ENCODE measurements around the gene TICRR. TPM values are rescaled to one million over a fixed set of nuclear protein-coding genes. Genes with fewer than 3 reads are reported as not detected.

Gene TICRR
- total and polyA plus RNA-seq, 2 experiments from 2014 or later = 0.91 to 2.3 TPM

GRCh38 chr15:89649013-89649625 is 73.8 kb downstream of the TICRR start:
- 97% methylated on average over 29 of the region's 37 CpGs for WGBS (ENCODE audit: low lambda C conversion rate, missing lambda C conversion rate)
- Histone ChIP-seq H3K4me2 (no peak overlapping the region), H3K27ac (no peak overlapping the region), H3K9me3 (ENCODE audit: low read depth) (no peaks in the 10 kb centered on the region), H3K27me3 (no peaks in the 10 kb centered on the region), H3K4me3 (no peak overlapping the region), H3K79me2 (peaks cover 3% of the 10 kb centered on the region), H3K36me3 (replicated peaks; ENCODE audit: insufficient read depth, low read depth) (no peaks in the 10 kb centered on the region), H2AFZ (no peak overlapping the region), H4K20me1 (ENCODE audit: insufficient read depth, poor library complexity, severe bottlenecking) (no peaks in the 10 kb centered on the region), H3K4me1 (ENCODE audit: insufficient read depth) (no peaks in the 10 kb centered on the region), H3K9me2 (replicated peaks; ENCODE audit: insufficient read depth) (no peaks in the 10 kb centered on the region)
- DNase-seq (ENCODE audit: low spot score) = no peak
- TF ChIP-seq EZH2 (IDR thresholded peaks at IDR 0.05; ENCODE audit: borderline replicate concordance) (no peak), EZH2phosphoT487 (IDR thresholded peaks at IDR 0.05; ENCODE audit: low read depth, severe bottlenecking, unreplicated experiment) (no peak), CTCF (IDR thresholded peaks at IDR 0.05; ENCODE audit: poor library complexity) (no peak)

GRCh38 chr15:89649716-89650115 is 74.4 kb downstream of the TICRR start:
- Histone ChIP-seq H3K4me3 (no peak overlapping the region), H3K9me3 (ENCODE audit: low read depth) (no peaks in the 10 kb centered on the region), H3K27me3 (no peaks in the 10 kb centered on the region), H3K79me2 (peaks cover 3% of the 10 kb centered on the region), H3K4me1 (ENCODE audit: insufficient read depth) (no peaks in the 10 kb centered on the region), H4K20me1 (ENCODE audit: insufficient read depth, poor library complexity, severe bottlenecking) (no peaks in the 10 kb centered on the region), H2AFZ (no peak overlapping the region), H3K36me3 (replicated peaks; ENCODE audit: insufficient read depth, low read depth) (no peaks in the 10 kb centered on the region), H3K27ac (no peak overlapping the region), H3K4me2 (no peak overlapping the region), H3K9me2 (replicated peaks; ENCODE audit: insufficient read depth) (no peaks in the 10 kb centered on the region)
- DNase-seq (ENCODE audit: low spot score) = no peak
- WGBS (ENCODE audit: low lambda C conversion rate, missing lambda C conversion rate) = 94% methylated on average over 15 of the region's 15 CpGs
- TF ChIP-seq EZH2phosphoT487 (IDR thresholded peaks at IDR 0.05; ENCODE audit: low read depth, severe bottlenecking, unreplicated experiment) (no peak), EZH2 (IDR thresholded peaks at IDR 0.05; ENCODE audit: borderline replicate concordance) (no peak), CTCF (IDR thresholded peaks at IDR 0.05; ENCODE audit: poor library complexity) (no peak)

- no peaks in the 10 kb centered on the region for H3K36me3 ChIP-seq (replicated peaks; ENCODE audit: insufficient read depth, low read depth)
- H3K4me2 ChIP-seq = no peak overlapping the region
- H3K4me3 ChIP-seq = no peak overlapping the region
- no peaks in the 10 kb centered on the region for H4K20me1 ChIP-seq (ENCODE audit: insufficient read depth, poor library complexity, severe bottlenecking)
- H3K4me1 ChIP-seq (ENCODE audit: insufficient read depth) = no peaks in the 10 kb centered on the region
- peaks cover 3% of the 10 kb centered on the region for H3K79me2 ChIP-seq
- DNase-seq (ENCODE audit: low spot score) = no peak
- H3K9me3 ChIP-seq (ENCODE audit: low read depth) = no peaks in the 10 kb centered on the region
- no peak for TF ChIP-seq EZH2 (IDR thresholded peaks at IDR 0.05; ENCODE audit: borderline replicate concordance)
- no peak for TF ChIP-seq EZH2phosphoT487 (IDR thresholded peaks at IDR 0.05; ENCODE audit: low read depth, severe bottlenecking, unreplicated experiment)
- TF ChIP-seq CTCF (IDR thresholded peaks at IDR 0.05; ENCODE audit: poor library complexity) = no peak
- no peaks in the 10 kb centered on the region for H3K9me2 ChIP-seq (replicated peaks; ENCODE audit: insufficient read depth)
- H3K27ac ChIP-seq = no peak overlapping the region
- no peaks in the 10 kb centered on the region for H3K27me3 ChIP-seq
- WGBS (ENCODE audit: low lambda C conversion rate, missing lambda C conversion rate) = 69% methylated on average over 7 of the region's 7 CpGs
- H2AFZ ChIP-seq = no peak overlapping the region
Measured at GRCh38 chr15:89652131-89652530, 76.9 kb downstream of the TICRR start.

Measured in hepatocyte (in vitro differentiated cells).